CD4-positive, alpha-beta T cell treated with Interleukin-12 subunit alpha and Interleukin-12 subunit beta, for 1 hour (primary cell): ENCODE measurements around the gene SHC4.
"Not testable (repeated sequence)": the region's sequence is repeated elsewhere in the genome, so short reads cannot be mapped to it uniquely, and the experiment has no call there.

Source experiments
- DNase-seq: peaks from one replicate; pipeline ENCODE4 v3.0.0-alpha.2; 2020

Gene SHC4

GRCh38 chr15:48922046-48922445 is 41.7 kb downstream of the SHC4 start:
- DNase-seq, result no peak

GRCh38 chr15:48916721-48917120 is 47.0 kb downstream of the SHC4 start:
- DNase-seq, result no peak

GRCh38 chr15:48915861-48916260 is 47.9 kb downstream of the SHC4 start:
- no peak for DNase-seq

DNA sequence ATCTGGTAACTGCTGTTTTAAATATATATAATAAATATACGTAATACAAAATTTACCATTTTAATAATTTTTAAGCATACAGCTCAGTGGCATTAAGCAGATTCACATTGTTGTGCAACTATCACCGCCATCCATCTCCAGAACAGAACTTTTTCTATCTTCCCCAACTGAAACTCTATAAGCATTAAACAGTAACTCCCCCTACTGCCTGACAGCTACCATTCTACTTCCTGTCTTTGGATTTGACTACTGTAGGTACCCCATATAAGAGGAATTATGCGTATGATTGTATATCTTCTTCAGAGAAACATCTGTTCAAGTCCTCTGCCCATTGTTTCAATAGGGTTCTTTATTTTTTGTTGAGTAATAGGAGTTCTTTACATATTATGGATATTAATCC is 49.0 kb downstream of the SHC4 start:
- DNase-seq, result no peak

DNA sequence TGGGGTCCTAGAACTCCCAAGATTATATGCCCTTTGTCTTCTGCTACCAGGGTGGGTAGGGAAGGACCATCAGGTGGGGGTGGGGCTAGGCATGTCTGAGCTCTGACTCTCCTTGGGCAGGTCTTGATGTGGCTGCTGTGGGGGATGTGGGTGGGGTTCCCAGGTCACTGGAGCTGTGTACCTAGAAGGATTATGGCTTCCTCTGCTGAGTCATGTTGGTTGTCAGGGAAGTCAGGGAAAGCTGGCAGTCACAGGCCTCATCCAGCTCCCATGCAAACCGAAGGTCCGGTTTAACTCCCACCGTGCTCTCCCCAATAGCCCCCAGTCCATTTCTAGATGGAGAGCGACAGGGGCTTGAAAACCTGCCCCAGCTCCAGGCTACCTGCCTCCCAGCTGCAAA is 50.6 kb downstream of the SHC4 start:
- no peak for DNase-seq

GRCh38 chr15:48910554-48910953 is 53.2 kb downstream of the SHC4 start:
- not testable (repeated sequence) for DNase-seq

GRCh38 chr15:48909313-48909712 is 54.4 kb downstream of the SHC4 start:
- not testable (repeated sequence) for DNase-seq

- DNase-seq, result no peak
Observed at GRCh38 chr15:48905847-48906246, 57.9 kb downstream of the SHC4 start.

GRCh38 chr15:48905216-48905615 is 58.5 kb downstream of the SHC4 start:
- DNase-seq, result no peak

GRCh38 chr15:48904758-48905157 is 59.0 kb downstream of the SHC4 start:
- no peak for DNase-seq

GRCh38 chr15:48899793-48900192 is 63.9 kb downstream of the SHC4 start:
- no peak for DNase-seq

GRCh38 chr15:48898446-48898845 is 65.3 kb downstream of the SHC4 start:
- DNase-seq, result no peak

DNA sequence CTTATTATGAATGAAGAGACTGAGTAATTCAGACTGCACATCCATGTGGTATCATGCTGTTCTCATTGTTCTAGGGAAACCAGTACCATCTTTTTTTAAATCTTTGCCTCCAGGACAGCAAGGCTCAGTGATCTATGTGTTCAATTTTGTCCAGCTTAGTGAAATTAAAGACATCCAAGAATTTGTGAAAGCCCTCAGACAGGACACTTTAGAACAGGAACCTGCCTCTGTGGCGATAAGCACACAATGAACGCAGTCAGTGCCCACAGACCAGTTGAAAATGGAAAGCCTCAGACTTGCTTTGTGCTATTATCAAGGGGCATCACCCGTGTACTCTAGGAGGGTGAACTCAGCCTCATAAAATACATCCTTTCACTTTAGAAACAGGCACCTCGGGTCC is 65.7 kb downstream of the SHC4 start:
- no peak for DNase-seq

- DNase-seq, result no peak
Observed at GRCh38 chr15:48896869-48897814, 66.6 kb downstream of the SHC4 start.

DNA sequence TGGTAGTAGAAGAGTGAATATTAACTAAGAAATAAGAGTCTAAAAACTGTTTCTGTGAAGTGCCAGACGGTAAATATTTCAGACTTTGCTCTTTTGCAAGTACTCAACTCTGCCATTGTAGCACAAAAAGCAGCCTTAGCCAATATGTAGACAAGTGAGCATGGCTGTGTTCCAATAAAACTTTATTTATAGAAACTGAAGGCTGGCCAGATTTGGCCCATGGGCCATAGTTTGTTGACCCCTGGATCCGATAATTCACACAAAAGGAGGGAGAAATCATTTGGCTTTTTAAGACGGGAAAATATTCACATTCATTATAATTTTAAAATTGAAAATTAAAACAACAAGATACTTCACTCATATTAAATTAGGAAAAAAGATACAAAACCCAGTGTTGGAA is 70.4 kb downstream of the SHC4 start:
- no peak for DNase-seq

GRCh38 chr15:48891232-48891765 is 72.4 kb downstream of the SHC4 start:
- DNase-seq, result no peak

DNA sequence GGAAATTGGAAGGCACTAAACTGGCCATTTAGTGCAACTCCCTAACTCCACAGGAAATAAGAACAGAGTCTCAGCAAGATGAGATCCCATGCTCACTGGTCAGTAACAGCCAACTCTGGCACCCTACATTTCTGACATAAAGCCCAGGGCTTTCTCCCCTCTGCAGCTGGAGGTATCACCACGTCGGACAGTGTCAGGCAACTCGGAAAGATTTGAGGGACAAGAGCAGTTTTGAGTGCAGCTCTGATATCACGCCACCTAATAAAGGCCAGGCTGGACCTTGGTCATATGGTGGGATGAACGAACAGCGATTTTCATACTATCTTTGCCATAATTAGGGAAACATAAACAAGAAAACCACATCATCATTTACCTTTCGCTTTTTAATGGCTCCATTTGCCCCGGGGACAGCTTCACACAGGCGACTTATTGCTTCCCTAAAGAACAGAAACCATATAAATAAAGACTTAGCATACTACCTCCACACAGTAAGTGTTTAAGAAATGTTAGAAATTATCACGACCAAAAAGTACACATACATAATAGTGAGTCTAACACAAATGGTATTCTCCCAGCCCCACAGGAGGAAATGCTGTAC is 73.2 kb downstream of the SHC4 start:
- no peak for DNase-seq

- DNase-seq, result no peak
Observed at GRCh38 chr15:48889925-48890324, 73.8 kb downstream of the SHC4 start.

DNA sequence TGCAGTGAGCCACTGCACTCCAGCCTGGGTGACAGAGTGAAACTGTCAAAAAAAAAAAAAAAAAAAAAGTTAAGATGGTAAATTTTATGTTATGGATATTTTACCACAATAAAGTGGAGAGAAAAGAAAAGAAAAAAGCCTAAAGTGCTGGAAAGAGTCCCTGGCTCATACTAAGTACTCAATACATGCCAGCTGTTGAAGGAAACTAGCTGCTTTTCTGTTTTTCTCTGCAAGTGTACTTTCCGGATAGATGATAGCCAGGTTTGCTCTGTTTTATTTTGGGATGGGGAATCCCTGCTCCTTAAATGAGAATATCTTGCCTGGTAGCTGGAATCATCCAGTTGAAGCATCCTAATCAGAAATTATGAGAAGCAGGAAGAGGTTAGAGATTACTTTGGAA is 74.9 kb downstream of the SHC4 start:
- DNase-seq, result no peak

- DNase-seq, result no peak
Observed at GRCh38 chr15:48888191-48888590, 75.5 kb downstream of the SHC4 start.

DNA sequence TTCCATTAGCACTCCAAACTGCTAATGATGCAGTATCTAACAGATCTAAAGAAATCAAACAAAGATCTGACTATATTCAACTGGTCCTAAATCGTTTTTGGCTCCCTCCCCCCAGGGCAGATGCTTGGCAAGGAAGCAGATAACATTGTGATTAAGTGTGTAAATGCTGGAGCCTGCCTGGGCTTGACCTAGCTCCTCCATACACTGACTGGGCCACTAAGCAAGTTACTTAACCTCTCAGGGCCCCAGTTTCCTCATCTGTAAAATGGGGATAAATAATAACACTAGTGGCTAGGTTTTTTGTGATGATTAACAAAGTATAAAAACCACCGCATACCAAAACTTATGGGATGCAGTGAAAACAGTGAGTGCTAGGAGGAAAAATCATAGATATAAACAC is 76.6 kb downstream of the SHC4 start:
- DNase-seq, result no peak

- DNase-seq, result no peak
Observed at GRCh38 chr15:48883699-48884098, 80.0 kb downstream of the SHC4 start.

GRCh38 chr15:48880070-48880634 is 83.6 kb downstream of the SHC4 start:
- DNase-seq, result no peak
